IMR-90 (cell line): ENCODE measurements around the gene SLC25A38. TPM values are rescaled to one million over a fixed set of nuclear protein-coding genes. Genes with fewer than 3 reads are reported as not detected.

Experiments used
- ATAC-seq: fragments of 200-7000 bp; cut with Tn5 transposase; 2 replicates; pipeline ENCODE4 v1.9.1; 2020; ENCODE audit warnings: low read depth, mild to moderate bottlenecking, moderate library complexity
- BruUV-seq: library from RNA; stranded (reverse); fragments of 400-500 nt; replicated peaks from 2 replicates; lab custom pipeline; 2021; lab: Mats Ljungman, UMichigan
- CTCF ChIA-PET: fragments of 300-600 bp; formaldehyde crosslinking; extraction: SDS; loops from one replicate; lab custom pipeline; 2021; ENCODE audit warnings: antibody characterized with exemption; lab: Yijun Ruan, JAX
- POLR2A ChIA-PET: fragments of 300-600 bp; sonication (Branson Sonifier 250); formaldehyde crosslinking; loops from one replicate; lab custom pipeline; 2022; ENCODE audit warnings: antibody characterized with exemption; ENCODE audit not compliant: unreplicated experiment; lab: Charles Lee
- DNase-seq: peaks from one replicate; pipeline ENCODE4 v3.0.0; 2013
- H2AFZ ChIP-seq: replicated peaks from 2 replicates; pipeline ENCODE3; 2013; ENCODE audit warnings: low read length, mild to moderate bottlenecking; ENCODE audit not compliant: poor library complexity
- H2AK5ac ChIP-seq: 2 replicates; pipeline ENCODE4 v1.6.1; 2013; ENCODE audit warnings: low read depth, low read length, inconsistent platforms
- H2AK9ac ChIP-seq: replicated peaks from 2 replicates; pipeline ENCODE3; 2013; ENCODE audit warnings: mild to moderate bottlenecking, low read depth, low read length, moderate library complexity; ENCODE audit not compliant: poor library complexity
- H2BK120ac ChIP-seq: 2 replicates; pipeline ENCODE4 v1.6.1; 2013; ENCODE audit warnings: low read depth, low read length, inconsistent platforms
- H2BK15ac ChIP-seq: 3 replicates; pipeline ENCODE4 v1.6.1; 2013; ENCODE audit warnings: low read depth, low read length, inconsistent platforms
- H2BK20ac ChIP-seq: 2 replicates; pipeline ENCODE4 v1.6.1; 2013; ENCODE audit warnings: low read depth, mild to moderate bottlenecking, inconsistent platforms, low read length, moderate library complexity
- H2BK5ac ChIP-seq: 2 replicates; pipeline ENCODE4 v1.6.1; 2013; ENCODE audit warnings: mild to moderate bottlenecking, low read depth, low read length, inconsistent platforms; ENCODE audit not compliant: poor library complexity, severe bottlenecking
- H3K14ac ChIP-seq: replicated peaks from 2 replicates; pipeline ENCODE4 v1.6.1; 2013; ENCODE audit warnings: low read depth, low read length, inconsistent platforms
- H3K18ac ChIP-seq: 2 replicates; pipeline ENCODE4 v1.6.1; 2013; ENCODE audit warnings: low read depth, low read length, control low read depth
- H3K23ac ChIP-seq: 2 replicates; pipeline ENCODE4 v1.6.1; 2013; ENCODE audit warnings: low read depth, low read length, inconsistent platforms
- H3K27ac ChIP-seq: 2 replicates; pipeline ENCODE4 v1.5.1; 2013; ENCODE audit warnings: mild to moderate bottlenecking, control low read depth, low read length; ENCODE audit not compliant: insufficient read depth
- H3K27me3 ChIP-seq: 2 replicates; pipeline ENCODE4 v1.6.1; 2013; ENCODE audit warnings: low read length; ENCODE audit not compliant: control insufficient read depth, insufficient read depth
- H3K36me3 ChIP-seq: 2 replicates; pipeline ENCODE4 v1.6.1; 2013; ENCODE audit warnings: low read length, mixed read lengths; ENCODE audit not compliant: control insufficient read depth, insufficient read depth
- H3K4ac ChIP-seq: 2 replicates; pipeline ENCODE4 v1.6.1; 2013; ENCODE audit warnings: low read depth, low read length, inconsistent platforms
- H3K4me1 ChIP-seq: 2 replicates; pipeline ENCODE4 v1.6.1; 2013; ENCODE audit warnings: low read length, mixed read lengths; ENCODE audit not compliant: control insufficient read depth, insufficient read depth
- H3K4me2 ChIP-seq: 2 replicates; pipeline ENCODE4 v1.6.1; 2013; ENCODE audit warnings: low read depth, mild to moderate bottlenecking, control low read depth, low read length, moderate library complexity
- H3K4me3 ChIP-seq: 2 replicates; pipeline ENCODE4 v1.5.1; 2013; ENCODE audit warnings: low read depth, mild to moderate bottlenecking, control low read depth, low read length, moderate library complexity; ENCODE audit not compliant: insufficient read depth
- H3K56ac ChIP-seq: 2 replicates; pipeline ENCODE4 v1.6.1; 2013; ENCODE audit warnings: low read length, inconsistent platforms; ENCODE audit not compliant: insufficient read depth; ENCODE audit errors: extremely low read depth
- H3K79me1 ChIP-seq, 2 experiments: 2 replicates each; pipeline ENCODE4 v1.6.1; 2013; ENCODE audit warnings: low read length in 2 of 2, inconsistent platforms in 1 of 2, low read depth in 1 of 2
- H3K9ac ChIP-seq: 2 replicates; pipeline ENCODE4 v1.6.1; 2013; ENCODE audit warnings: low read depth, low read length, control low read depth
- H3K9me1 ChIP-seq: 2 replicates; pipeline ENCODE4 v1.6.1; 2013; ENCODE audit warnings: low read length, inconsistent platforms; ENCODE audit not compliant: insufficient read depth
- H3K9me3 ChIP-seq: 2 replicates; pipeline ENCODE4 v1.6.1; 2013; ENCODE audit warnings: low read length; ENCODE audit not compliant: control insufficient read depth, insufficient read depth
- H4K20me1 ChIP-seq: 2 replicates; pipeline ENCODE4 v1.6.1; 2013; ENCODE audit warnings: low read length, inconsistent platforms; ENCODE audit not compliant: insufficient read depth
- H4K5ac ChIP-seq: 2 replicates; pipeline ENCODE4 v1.6.1; 2013; ENCODE audit warnings: mild to moderate bottlenecking, low read depth, low read length, control low read depth
- H4K8ac ChIP-seq, 2 experiments: 2 replicates each; pipeline ENCODE4 v1.6.1; 2013; ENCODE audit warnings: low read depth in 2 of 2, low read length in 2 of 2, control low read depth in 1 of 2, inconsistent platforms in 1 of 2
- H4K91ac ChIP-seq: 2 replicates; pipeline ENCODE4 v1.6.1; 2013; ENCODE audit warnings: low read depth, low read length, inconsistent platforms; ENCODE audit not compliant: insufficient read depth
- BHLHE40 ChIP-seq: fragments of 150-350 bp; IDR thresholded peaks from 2 replicates; pipeline ENCODE4 v1.6.1; 2016; ENCODE audit warnings: mild to moderate bottlenecking, low read depth, low read length
- CEBPB ChIP-seq: IDR thresholded peaks from 2 replicates; pipeline ENCODE4 v1.6.1; 2012; ENCODE audit warnings: low read depth, low read length, improper control_type of control experiment
- CHD1 ChIP-seq: IDR thresholded peaks from 2 replicates; pipeline ENCODE4 v1.6.1; 2012; ENCODE audit warnings: low read depth, low read length, improper control_type of control experiment
- CTCF ChIP-seq: conservative IDR thresholded peaks from 2 replicates; pipeline ENCODE4 v1.5.1; 2012; ENCODE audit warnings: mild to moderate bottlenecking, low read depth, low read length, improper control_type of control experiment
- ELK1 ChIP-seq: fragments of 150-350 bp; IDR thresholded peaks from 2 replicates; pipeline ENCODE4 v1.6.1; 2016; ENCODE audit warnings: low read depth, mild to moderate bottlenecking, low read length, moderate library complexity, borderline replicate concordance
- FOS ChIP-seq: fragments of 150-350 bp; IDR thresholded peaks from 2 replicates; pipeline ENCODE4 v1.6.1; 2016; ENCODE audit warnings: low read depth, low read length
- MAFK ChIP-seq: IDR thresholded peaks from 2 replicates; pipeline ENCODE4 v1.6.1; 2012; ENCODE audit warnings: low read depth, low read length, improper control_type of control experiment
- MAZ ChIP-seq: IDR thresholded peaks from 2 replicates; pipeline ENCODE4 v1.6.1; 2012; ENCODE audit warnings: low read depth, mild to moderate bottlenecking, low read length, improper control_type of control experiment, moderate library complexity, borderline replicate concordance
- MXI1 ChIP-seq: IDR thresholded peaks from 2 replicates; pipeline ENCODE4 v1.6.1; 2012; ENCODE audit warnings: low read depth, mild to moderate bottlenecking, low read length, moderate library complexity, borderline replicate concordance
- NFE2L2 ChIP-seq: fragments of 150-350 bp; IDR thresholded peaks from 2 replicates; pipeline ENCODE4 v1.6.1; 2016; ENCODE audit warnings: low read depth, mild to moderate bottlenecking, low read length
- POLR2A ChIP-seq: IDR thresholded peaks from 2 replicates; pipeline ENCODE4 v1.6.1; 2012; ENCODE audit warnings: mild to moderate bottlenecking, low read depth, low read length
- RAD21 ChIP-seq: IDR thresholded peaks from 2 replicates; pipeline ENCODE4 v1.6.1; 2012; ENCODE audit warnings: low read length, improper control_type of control experiment
- RCOR1 ChIP-seq: IDR thresholded peaks from 2 replicates; pipeline ENCODE4 v1.6.1; 2012; ENCODE audit warnings: mild to moderate bottlenecking, low read length, improper control_type of control experiment; ENCODE audit not compliant: insufficient replicate concordance
- RFX5 ChIP-seq: IDR thresholded peaks from 2 replicates; pipeline ENCODE4 v1.8.0; 2012; ENCODE audit warnings: low read depth, mild to moderate bottlenecking, low read length, moderate library complexity
- SMC3 ChIP-seq: fragments of 150-350 bp; IDR thresholded peaks from 2 replicates; pipeline ENCODE4 v1.6.1; 2016; ENCODE audit warnings: low read depth, mild to moderate bottlenecking, antibody characterized with exemption, low read length, moderate library complexity
- USF2 ChIP-seq: fragments of 150-350 bp; IDR thresholded peaks from 2 replicates; pipeline ENCODE4 v1.6.1; 2017; ENCODE audit warnings: mild to moderate bottlenecking, antibody characterized with exemption, low read length, low read depth
- WGBS, 2 experiments: methylation state at CpG; one replicate each; pipeline versions ENCODE4 v1.1.5 to v1.1.7; 2013; ENCODE audit warnings: missing lambda C conversion rate in 2 of 2; ENCODE audit not compliant: insufficient read length in 1 of 2; ENCODE audit errors: extremely low coverage in 2 of 2; 5-methylcytosine and 5-hydroxymethylcytosine counted together
- dilution Hi-C: fragments of 300-500 bp; cut with HindIII; formaldehyde crosslinking; loops from one replicate; pipeline ENCODE4 v1.14.3; 2018; ENCODE audit warnings: low sequenced_read_pairs; ENCODE audit not compliant: unreplicated experiment
- in situ Hi-C: fragments of 300-500 bp; cut with MboI; formaldehyde crosslinking; loops from 3 replicates; pipeline ENCODE4 v1.14.3; 2019; ENCODE audit warnings: low sequenced_read_pairs, inconsistent platforms, mixed read lengths
- intact Hi-C: fragments of 100-400 bp; cut with micrococcal nuclease; formaldehyde crosslinking; loops from 2 replicates; pipeline ENCODE4 v1.10.0; 2022
- polyA plus RNA-seq, 3 experiments: library from polyadenylated mRNA; depleted of rRNA; stranded (reverse); fragments of >200 nt; gene quantifications; 2 replicates each; pipeline ENCODE4 v1.2.3, GENCODE V29; 2012; ENCODE audit warnings: low replicate concordance in 1 of 3
- total RNA-seq: library from RNA; depleted of rRNA; stranded (reverse); fragments of >200 nt; gene quantifications from 2 replicates; pipeline ENCODE4 v1.2.3, GENCODE V29; 2012

Gene SLC25A38
- total and polyA plus RNA-seq, 2 of the 4 experiments (the other 2 are of a cell fraction): 17.4 to 22.6 TPM

GRCh38 chr3:39346785-39347585 lies 36.2 kb upstream of the SLC25A38 start:
- dilution Hi-C loops: no loop called here
- BruUV-seq: no TSS peak
- Histone ChIP-seq H2BK15ac (no peak overlapping the region), H2AK5ac (no peak overlapping the region), H4K91ac (no peak overlapping the region), H4K5ac (no peak overlapping the region), H3K14ac (no peak overlapping the region), H3K27me3 (no peaks in the 10 kb centered on the region; the same call in 1 of the 2 replicates), H3K56ac (no peak overlapping the region), H4K8ac (no peak overlapping the region), H3K36me3 (no peaks in the 10 kb centered on the region), H2AK9ac (no peak overlapping the region), H3K79me1 (no peaks in the 10 kb centered on the region), H3K9me1 (no peaks in the 10 kb centered on the region), H3K4me2 (no peak overlapping the region), H4K20me1 (no peaks in the 10 kb centered on the region), H3K27ac (no peak overlapping the region), H2AFZ (no peak overlapping the region), H3K23ac (no peak overlapping the region), H3K4me3 (no peak overlapping the region), H3K9ac (no peak overlapping the region), H3K4me1 (no peaks in the 10 kb centered on the region), H3K9me3 (no peaks in the 10 kb centered on the region), H2BK5ac (no peak overlapping the region), H3K18ac (no peak overlapping the region), H2BK120ac (no peak overlapping the region), H3K4ac (no peak overlapping the region), H2BK20ac (no peak overlapping the region)
- intact Hi-C loops: no loop called here
- WGBS, 2 experiments: no CpG with 5 or more reads among the region's 2 CpGs
- ATAC-seq (no peak), DNase-seq (no peak)
- ChIA-PET CTCF (no interaction called here), POLR2A (no interaction called here)
- in situ Hi-C loops: no loop called here
- TF ChIP-seq BHLHE40: no peak
- TF ChIP-seq RCOR1: no peak
- TF ChIP-seq POLR2A: no peak
- no peak for TF ChIP-seq CHD1
- TF ChIP-seq MAFK: no peak
- TF ChIP-seq FOS: no peak
- TF ChIP-seq CEBPB: no peak
- TF ChIP-seq RAD21: no peak
- no peak for TF ChIP-seq MXI1
- TF ChIP-seq CTCF: no peak
- TF ChIP-seq NFE2L2: no peak
- no peak for TF ChIP-seq USF2
- TF ChIP-seq SMC3: no peak
- TF ChIP-seq RFX5: no peak
- TF ChIP-seq ELK1: no peak
- no peak for TF ChIP-seq MAZ
